GM12878 (cell line): ENCODE results near the gene PLXDC1. TPM values are rescaled to one million over a fixed set of nuclear protein-coding genes. Genes with fewer than 3 reads are reported as not detected.

Source experiments
- ATAC-seq: fragments of 200-7000 bp; cut with Tn5 transposase; 3 replicates; pipeline ENCODE4 v1.9.1; 2020; ENCODE audit warnings: mild to moderate bottlenecking, moderate library complexity
- BruUV-seq: library from RNA; stranded (reverse); fragments of 400-500 nt; replicated peaks from 2 replicates; lab custom pipeline; 2021; lab: Mats Ljungman, UMichigan
- CTCF ChIA-PET: fragments of 300-600 bp; sonication (Branson Sonifier 250); formaldehyde crosslinking; extraction: SDS; loops from one replicate; lab custom pipeline; 2021; ENCODE audit warnings: inconsistent platforms; lab: Yijun Ruan, JAX
- POLR2A ChIA-PET: fragments of 350-600 bp; formaldehyde crosslinking; extraction: SDS; loops from one replicate; lab custom pipeline; 2021; ENCODE audit warnings: inconsistent platforms; lab: Charles Lee
- RAD21 ChIA-PET: fragments of 300-600 bp; sonication (Branson Sonifier 250); formaldehyde crosslinking; loops from one replicate; lab custom pipeline; 2023; ENCODE audit warnings: antibody characterized with exemption; ENCODE audit not compliant: unreplicated experiment; lab: Charles Lee
- SMC1A ChIA-PET: fragments of 300-600 bp; sonication (Branson Sonifier 250); formaldehyde crosslinking; loops from one replicate; lab custom pipeline; 2023; ENCODE audit not compliant: unreplicated experiment, uncharacterized antibody; lab: Charles Lee
- DNase-seq: peaks from one replicate; pipeline ENCODE4 v3.0.0-alpha.2; 2011; ENCODE audit warnings: low read depth, low spot score
- FAIRE-seq: peaks from 3 replicates; lab custom pipeline; 2011; peaks lifted over from hg19 to GRCh38; lab: Jason Lieb, UNC
- H2AFZ ChIP-seq: 2 replicates; pipeline ENCODE4 v1.6.0; 2011; ENCODE audit warnings: low read depth, low read length, control low read depth; ENCODE audit not compliant: control insufficient read depth
- H3K27ac ChIP-seq: 2 replicates; pipeline ENCODE4 v1.5.1; 2011; ENCODE audit warnings: control low read depth; ENCODE audit not compliant: control insufficient read depth, insufficient read depth
- H3K27me3 ChIP-seq, 2 experiments: replicated peaks in 1 of 2; 2 replicates each; pipeline versions ENCODE4 v1.6.0 to v1.6.1; 2011; ENCODE audit warnings: low read length in 1 of 2; ENCODE audit not compliant: control insufficient read depth in 2 of 2, insufficient read depth in 2 of 2
- H3K36me3 ChIP-seq, 2 experiments: 2 replicates each; pipeline ENCODE4 v1.5.1; 2011; ENCODE audit warnings: low read length in 1 of 2; ENCODE audit not compliant: control insufficient read depth in 2 of 2, insufficient read depth in 2 of 2
- H3K4me1 ChIP-seq: 2 replicates; pipeline ENCODE4 v1.6.1; 2011; ENCODE audit warnings: mild to moderate bottlenecking, low read length, moderate library complexity, mixed read lengths; ENCODE audit not compliant: control insufficient read depth, insufficient read depth
- H3K4me2 ChIP-seq: 2 replicates; pipeline ENCODE4 v1.6.0; 2011; ENCODE audit warnings: control low read depth; ENCODE audit not compliant: control insufficient read depth, insufficient read depth
- H3K4me3 ChIP-seq: fragments of 200-600 bp; sonication (generic); 2 replicates; pipeline ENCODE4 v1.5.1; 2016
- H3K79me2 ChIP-seq: 2 replicates; pipeline ENCODE4 v1.6.0; 2011; ENCODE audit warnings: low read length; ENCODE audit not compliant: control insufficient read depth, insufficient read depth
- H3K9ac ChIP-seq: 2 replicates; pipeline ENCODE4 v1.8.0; 2011; ENCODE audit warnings: low read length, control low read depth, mixed read lengths; ENCODE audit not compliant: control insufficient read depth, insufficient read depth
- H3K9me3 ChIP-seq: replicated peaks from 3 replicates; pipeline ENCODE4 v1.5.1; 2011; ENCODE audit warnings: mild to moderate bottlenecking, low read length; ENCODE audit not compliant: control insufficient read depth, insufficient read depth
- H4K20me1 ChIP-seq: 2 replicates; pipeline ENCODE4 v1.6.0; 2011; ENCODE audit not compliant: control insufficient read depth, insufficient read depth
- CREM ChIP-seq: IDR thresholded peaks from 2 replicates; pipeline ENCODE4 v1.6.1; 2014; ENCODE audit warnings: antibody characterized with exemption, low read depth
- DPF2 ChIP-seq: fragments of 450-650 bp; IDR thresholded peaks from 2 replicates; pipeline ENCODE4 v1.6.1; 2017; ENCODE audit warnings: mild to moderate bottlenecking
- EZH2 ChIP-seq: IDR thresholded peaks from 2 replicates; pipeline ENCODE4 v1.6.1; 2012; ENCODE audit warnings: low read depth, mild to moderate bottlenecking, control low read depth, inconsistent platforms, low read length, borderline replicate concordance; ENCODE audit not compliant: control insufficient read depth
- HCFC1 ChIP-seq: fragments of 150-350 bp; IDR thresholded peaks from 2 replicates; pipeline ENCODE4 v1.6.1; 2014; ENCODE audit warnings: low read length
- IKZF2 ChIP-seq, 2 experiments: fragments of 450-650 bp; IDR thresholded peaks; 2 replicates each; pipeline ENCODE4 v1.6.1; 2017; ENCODE audit warnings: mild to moderate bottlenecking in 2 of 2, moderate library complexity in 2 of 2
- IRF4 ChIP-seq: IDR thresholded peaks from 2 replicates; pipeline ENCODE4 v1.6.1; 2011; ENCODE audit warnings: low read depth, low read length
- KAT2A ChIP-seq: conservative IDR thresholded peaks from 2 replicates; pipeline ENCODE4 v1.6.1; 2011; ENCODE audit warnings: low read depth, low read length; ENCODE audit not compliant: control insufficient read depth
- KDM1A ChIP-seq: fragments of 200-600 bp; sonication (generic); IDR thresholded peaks from 2 replicates; pipeline ENCODE4 v1.6.1; 2016; ENCODE audit warnings: borderline replicate concordance
- NFXL1 ChIP-seq: fragments of 450-650 bp; IDR thresholded peaks from 2 replicates; pipeline ENCODE4 v1.6.1; 2017; ENCODE audit warnings: antibody characterized with exemption, mild to moderate bottlenecking, borderline replicate concordance
- SUPT20H ChIP-seq: IDR thresholded peaks from 2 replicates; pipeline ENCODE4 v1.6.1; 2011; ENCODE audit warnings: low read depth, mild to moderate bottlenecking, low read length, moderate library complexity, borderline replicate concordance; ENCODE audit not compliant: control insufficient read depth
- WGBS: methylation state at CpG from one replicate; pipeline ENCODE4 v1.1.6; 2016; ENCODE audit warnings: low lambda C conversion rate; ENCODE audit not compliant: insufficient replicate concordance, insufficient coverage; ENCODE audit errors: missing lambda C conversion rate; 5-methylcytosine and 5-hydroxymethylcytosine counted together
- in situ Hi-C: fragments of 300-500 bp; cut with MboI; formaldehyde crosslinking; loops from 9 replicates; pipeline ENCODE4 v1.14.3; 2018; ENCODE audit warnings: mixed read lengths
- intact Hi-C: fragments of 100-400 bp; cut with micrococcal nuclease; formaldehyde crosslinking; loops from one replicate; pipeline ENCODE4 v1.14.2; 2022; ENCODE audit not compliant: unreplicated experiment
- polyA plus RNA-seq, 11 experiments: library from polyadenylated mRNA; depleted of rRNA in 4 of 11; unstranded in 6 of 11; stranded (reverse) in 5 of 11; fragments of >200 nt; fragmentation: Nextera tagmentation in 4 of 11; fragmentation: Illumina TruSeq in 1 of 11; extraction: Ambion mirVana in 4 of 11; extraction: Trizol in 1 of 11; gene quantifications; 1 replicate in 1 of 11; 2 replicates in 10 of 11; pipeline versions ENCODE4 v1.2.1 to v1.2.3, GENCODE V29; 2011 to 2016; ENCODE audit warnings: inconsistent platforms in 2 of 11, missing spikeins in 2 of 11, low read depth in 1 of 11
- total RNA-seq, 4 experiments: library from RNA; depleted of rRNA in 3 of 4; stranded (reverse); fragments of >200 nt in 3 of 4; fragmentation: Illumina TruSeq in 1 of 4; extraction: Trizol in 1 of 4; gene quantifications; 2 replicates each; pipeline versions ENCODE4 v1.2.1 to v1.2.3, GENCODE V29; 2013 to 2021
- TF ChIP-seq, protein P1 (sequence below): fragments of 450-650 bp; formaldehyde crosslinking; IDR thresholded peaks from 2 replicates; pipeline ENCODE4 v1.4.0; 2022; ENCODE audit warnings: mild to moderate bottlenecking, moderate library complexity
- TF ChIP-seq, protein P2 (sequence below): fragments of 450-650 bp; IDR thresholded peaks from 2 replicates; pipeline ENCODE4 v1.6.1; 2017; ENCODE audit warnings: antibody characterized with exemption, mild to moderate bottlenecking, moderate library complexity

Gene PLXDC1
- total and polyA plus RNA-seq, 10 of the 15 experiments (the other 5 are each of a cell fraction or from before 2014, with no cell fraction given), result 0.03 to 0.30 (median 0.22) TPM; not detected in 7

DNA sequence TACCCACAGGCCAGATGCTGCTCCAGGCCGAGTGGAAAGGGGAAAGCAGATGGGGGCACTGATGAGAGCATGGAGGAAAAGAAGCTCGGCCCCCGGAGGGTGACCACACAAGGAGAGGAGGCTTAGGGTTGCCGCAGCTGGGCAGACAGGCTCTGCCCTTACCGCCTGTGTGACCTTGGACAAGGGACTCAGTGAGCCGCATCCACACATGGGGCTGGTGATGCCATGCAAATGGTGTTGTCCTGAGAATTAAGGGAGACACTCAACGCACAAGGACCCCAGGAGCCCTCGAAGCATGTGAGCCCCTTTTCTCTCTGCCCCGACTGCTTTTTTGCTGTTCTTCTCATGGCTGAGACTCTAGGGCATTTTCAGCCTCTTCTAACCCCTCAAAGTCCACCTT is 61.0 kb downstream of the PLXDC1 start:
- Histone ChIP-seq H3K79me2 (no peaks in the 10 kb centered on the region), H3K36me3 (no peaks in the 10 kb centered on the region), H3K4me2 (no peak overlapping the region), H4K20me1 (no peaks in the 10 kb centered on the region), H3K27me3 (no peaks in the 10 kb centered on the region; a peak in 2 of 4 replicates), H2AFZ (no peak overlapping the region), H3K9ac (no peak overlapping the region), H3K9me3 (no peaks in the 10 kb centered on the region), H3K4me3 (no peak overlapping the region), H3K27ac (no peak overlapping the region), H3K4me1 (peaks cover 20% of the 10 kb centered on the region)
- TF ChIP-seq IKZF2 (IDR thresholded peaks at IDR 0.05), result no peak
- no peak for TF ChIP-seq EZH2
- TF ChIP-seq KAT2A, result no peak
- TF ChIP-seq DPF2, result no peak
- no peak for TF ChIP-seq HCFC1
- no peak for TF ChIP-seq NFXL1
- TF ChIP-seq IRF4, result no peak
- DNase-seq (no peak), ATAC-seq (no peak), FAIRE-seq (no peak)
- WGBS, result 40% methylated on average over 9 of the region's 9 CpGs
- BruUV-seq, result no TSS peak
- ChIA-PET SMC1A (no interaction called here), CTCF (interaction anchor here (0.6 kb wide), 1 partner anchor 82 kb away, joined by 3 read pairs; no protein-coding TSS in a partner anchor), RAD21 (no interaction called here), POLR2A (no interaction called here)
- intact Hi-C loops, result loop anchor here (10.0 kb wide), 1 partner anchor 54 kb away; no protein-coding TSS in a partner anchor
- in situ Hi-C loops, result no loop called here

DNA sequence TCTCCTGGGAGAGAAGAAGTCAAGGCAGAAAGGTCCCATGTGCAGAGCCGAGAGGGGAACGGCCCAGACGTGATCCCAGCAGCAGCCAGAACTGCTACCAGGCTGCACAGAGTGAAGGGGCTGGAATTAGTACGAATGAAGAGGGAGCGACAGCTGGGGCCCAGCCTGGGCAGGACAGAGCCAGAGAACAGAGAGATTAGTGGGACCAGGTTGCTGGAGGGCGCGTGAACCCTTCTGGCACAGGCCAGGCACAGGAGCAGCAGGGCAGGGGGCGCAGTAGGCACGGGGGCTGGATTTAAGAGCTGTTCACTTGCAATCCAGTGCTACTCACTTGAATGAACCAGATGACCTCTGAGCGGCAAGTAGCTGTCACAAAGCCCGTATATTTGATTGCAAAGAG is 66.9 kb downstream of the PLXDC1 start:
- no peaks in the 10 kb centered on the region for H3K9me3 ChIP-seq
- no peak overlapping the region for H2AFZ ChIP-seq
- no peak overlapping the region for H3K4me2 ChIP-seq
- no peak overlapping the region for H3K27ac ChIP-seq
- no peaks in the 10 kb centered on the region for H3K4me1 ChIP-seq
- 36% methylated on average over 11 of the region's 11 CpGs for WGBS
- in situ Hi-C loops, result no loop called here
- ATAC-seq (no peak), DNase-seq (no peak), FAIRE-seq (no peak)
- ChIA-PET SMC1A (interaction anchor here (1.5 kb wide), 1 partner anchor 34 kb away, joined by 4 read pairs; no protein-coding TSS in a partner anchor), POLR2A (no interaction called here), RAD21 (interaction anchor here (1.4 kb wide), 1 partner anchor 68 kb away, joined by 5 read pairs; no protein-coding TSS in a partner anchor), CTCF (interaction anchor here (0.6 to 0.8 kb wide), 2 partner anchors 68 to 379 kb away, joined by 3 to 4 read pairs; partner anchors contain the start of gene MLLT6)
- no peaks in the 10 kb centered on the region for H3K36me3 ChIP-seq
- H3K4me3 ChIP-seq, result no peak overlapping the region
- intact Hi-C loops, result no loop called here
- no peak overlapping the region for H3K9ac ChIP-seq
- H4K20me1 ChIP-seq, result no peaks in the 10 kb centered on the region
- peaks cover 0 to 3% of the 10 kb centered on the region in 2 experiments; a peak in 3 of 4 replicates for H3K27me3 ChIP-seq
- BruUV-seq, result no TSS peak
- no peaks in the 10 kb centered on the region for H3K79me2 ChIP-seq
- TF ChIP-seq KDM1A, result no peak
- TF ChIP-seq, protein P1, sequence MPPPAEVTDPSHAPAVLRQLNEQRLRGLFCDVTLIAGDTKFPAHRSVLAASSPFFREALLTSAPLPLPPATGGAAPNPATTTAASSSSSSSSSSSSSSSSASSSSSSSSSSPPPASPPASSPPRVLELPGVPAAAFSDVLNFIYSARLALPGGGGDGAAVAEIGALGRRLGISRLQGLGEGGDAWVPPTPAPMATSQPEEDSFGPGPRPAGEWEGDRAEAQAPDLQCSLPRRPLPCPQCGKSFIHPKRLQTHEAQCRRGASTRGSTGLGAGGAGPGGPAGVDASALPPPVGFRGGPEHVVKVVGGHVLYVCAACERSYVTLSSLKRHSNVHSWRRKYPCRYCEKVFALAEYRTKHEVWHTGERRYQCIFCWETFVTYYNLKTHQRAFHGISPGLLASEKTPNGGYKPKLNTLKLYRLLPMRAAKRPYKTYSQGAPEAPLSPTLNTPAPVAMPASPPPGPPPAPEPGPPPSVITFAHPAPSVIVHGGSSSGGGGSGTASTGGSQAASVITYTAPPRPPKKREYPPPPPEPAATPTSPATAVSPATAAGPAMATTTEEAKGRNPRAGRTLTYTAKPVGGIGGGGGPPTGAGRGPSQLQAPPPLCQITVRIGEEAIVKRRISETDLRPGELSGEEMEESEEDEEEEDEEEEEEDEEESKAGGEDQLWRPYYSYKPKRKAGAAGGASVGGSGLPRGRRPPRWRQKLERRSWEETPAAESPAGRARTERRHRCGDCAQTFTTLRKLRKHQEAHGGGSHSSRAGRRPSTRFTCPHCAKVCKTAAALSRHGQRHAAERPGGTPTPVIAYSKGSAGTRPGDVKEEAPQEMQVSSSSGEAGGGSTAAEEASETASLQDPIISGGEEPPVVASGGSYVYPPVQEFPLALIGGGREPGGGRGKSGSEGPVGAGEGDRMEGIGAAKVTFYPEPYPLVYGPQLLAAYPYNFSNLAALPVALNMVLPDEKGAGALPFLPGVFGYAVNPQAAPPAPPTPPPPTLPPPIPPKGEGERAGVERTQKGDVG (CRISPR knock-in tag), result no peak
- TF ChIP-seq, protein P2, sequence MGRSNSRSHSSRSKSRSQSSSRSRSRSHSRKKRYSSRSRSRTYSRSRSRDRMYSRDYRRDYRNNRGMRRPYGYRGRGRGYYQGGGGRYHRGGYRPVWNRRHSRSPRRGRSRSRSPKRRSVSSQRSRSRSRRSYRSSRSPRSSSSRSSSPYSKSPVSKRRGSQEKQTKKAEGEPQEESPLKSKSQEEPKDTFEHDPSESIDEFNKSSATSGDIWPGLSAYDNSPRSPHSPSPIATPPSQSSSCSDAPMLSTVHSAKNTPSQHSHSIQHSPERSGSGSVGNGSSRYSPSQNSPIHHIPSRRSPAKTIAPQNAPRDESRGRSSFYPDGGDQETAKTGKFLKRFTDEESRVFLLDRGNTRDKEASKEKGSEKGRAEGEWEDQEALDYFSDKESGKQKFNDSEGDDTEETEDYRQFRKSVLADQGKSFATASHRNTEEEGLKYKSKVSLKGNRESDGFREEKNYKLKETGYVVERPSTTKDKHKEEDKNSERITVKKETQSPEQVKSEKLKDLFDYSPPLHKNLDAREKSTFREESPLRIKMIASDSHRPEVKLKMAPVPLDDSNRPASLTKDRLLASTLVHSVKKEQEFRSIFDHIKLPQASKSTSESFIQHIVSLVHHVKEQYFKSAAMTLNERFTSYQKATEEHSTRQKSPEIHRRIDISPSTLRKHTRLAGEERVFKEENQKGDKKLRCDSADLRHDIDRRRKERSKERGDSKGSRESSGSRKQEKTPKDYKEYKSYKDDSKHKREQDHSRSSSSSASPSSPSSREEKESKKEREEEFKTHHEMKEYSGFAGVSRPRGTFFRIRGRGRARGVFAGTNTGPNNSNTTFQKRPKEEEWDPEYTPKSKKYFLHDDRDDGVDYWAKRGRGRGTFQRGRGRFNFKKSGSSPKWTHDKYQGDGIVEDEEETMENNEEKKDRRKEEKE, result no peak
- TF ChIP-seq SUPT20H, result no peak
- no peak for TF ChIP-seq EZH2
- TF ChIP-seq CREM, result no peak
